GM12873 (cell line): ENCODE data around the gene CSPG4.

ENCODE experiments used
- CTCF ChIP-seq: IDR thresholded peaks from 2 replicates; pipeline ENCODE4 v1.5.1; 2012; ENCODE audit warnings: low read depth, mild to moderate bottlenecking, moderate library complexity, low read length, control low read depth; ENCODE audit not compliant: insufficient read depth; ENCODE audit errors: missing control alignments

The CSPG4 gene

GRCh38 chr15:75663931-75664421, 48.7 kb downstream of the CSPG4 start:
- no peak for TF ChIP-seq CTCF

- no peak for TF ChIP-seq CTCF
These were observed 49.7 kb downstream of the CSPG4 start for GRCh38 chr15:75662823-75663519.

- TF ChIP-seq CTCF = no peak
These were observed 50.9 kb downstream of the CSPG4 start for GRCh38 chr15:75661756-75662140.

GRCh38 chr15:75661100-75661755, 51.4 kb downstream of the CSPG4 start:
- no peak for TF ChIP-seq CTCF

- TF ChIP-seq CTCF = no peak
These were observed 52.6 kb downstream of the CSPG4 start for GRCh38 chr15:75659928-75660645.

GRCh38 chr15:75659141-75659771, 53.4 kb downstream of the CSPG4 start:
- TF ChIP-seq CTCF = no peak

GRCh38 chr15:75656813-75657212, 55.8 kb downstream of the CSPG4 start:
- TF ChIP-seq CTCF = no peak
